WTC11 (cell line): ENCODE measurements around the gene SHANK2. TPM values are rescaled to one million over a fixed set of nuclear protein-coding genes. Genes with fewer than 3 reads are reported as not detected.

ENCODE experiments used
- ATAC-seq: fragments of 200-7000 bp; cut with Tn5 transposase; 2 replicates; pipeline ENCODE4 v1.10.0; 2021; ENCODE audit warnings: mild to moderate bottlenecking, moderate library complexity
- CTCF ChIA-PET: fragments of 300-600 bp; sonication (Branson Sonifier 250); formaldehyde crosslinking; loops from one replicate; lab custom pipeline; 2021; ENCODE audit warnings: antibody characterized with exemption; lab: Charles Lee
- POLR2A ChIA-PET: fragments of 350-600 bp; sonication (Branson Sonifier 250); formaldehyde crosslinking; loops from one replicate; lab custom pipeline; 2021; ENCODE audit warnings: antibody characterized with exemption; lab: Charles Lee
- DNase-seq: peaks from one replicate; pipeline ENCODE4 v3.0.0; 2021; ENCODE audit warnings: low spot score
- H3K27ac Mint-ChIP-seq: 2 replicates; pipeline ENCODE4 v1.8.0; 2021; ENCODE audit warnings: mixed read lengths
- H3K27me3 Mint-ChIP-seq: 2 replicates; pipeline ENCODE4 v1.8.0; 2021; ENCODE audit warnings: low read depth, mild to moderate bottlenecking, moderate library complexity, mixed read lengths
- H3K36me3 Mint-ChIP-seq: 2 replicates; pipeline ENCODE4 v1.8.0; 2021; ENCODE audit warnings: mixed read lengths
- H3K4me1 Mint-ChIP-seq: 2 replicates; pipeline ENCODE4 v1.8.0; 2022; ENCODE audit warnings: mixed read lengths
- H3K4me3 Mint-ChIP-seq: 2 replicates; pipeline ENCODE4 v1.8.0; 2021; ENCODE audit warnings: mild to moderate bottlenecking, moderate library complexity, mixed read lengths
- H3K9me3 Mint-ChIP-seq: 2 replicates; pipeline ENCODE4 v1.8.0; 2021; ENCODE audit warnings: mixed read lengths
- ATF1 ChIP-seq: sonication (generic); formaldehyde crosslinking; IDR thresholded peaks from 2 replicates; pipeline ENCODE4 v1.8.1; 2023; ENCODE audit warnings: mild to moderate bottlenecking, moderate library complexity, missing genetic modification reagents
- ATF6 ChIP-seq: sonication (generic); formaldehyde crosslinking; IDR thresholded peaks from 2 replicates; pipeline ENCODE4 v1.8.1; 2023; ENCODE audit warnings: mild to moderate bottlenecking, missing genetic modification reagents
- CREB1 ChIP-seq: sonication (generic); formaldehyde crosslinking; IDR thresholded peaks from 2 replicates; pipeline ENCODE4 v1.8.0; 2023; ENCODE audit warnings: mild to moderate bottlenecking, missing genetic modification reagents
- CREM ChIP-seq: sonication (generic); formaldehyde crosslinking; IDR thresholded peaks from 2 replicates; pipeline ENCODE4 v1.8.1; 2022; ENCODE audit warnings: mild to moderate bottlenecking, missing genetic modification reagents, moderate library complexity
- FOXJ3 ChIP-seq: sonication (generic); formaldehyde crosslinking; IDR thresholded peaks from 2 replicates; pipeline ENCODE4 v1.9.0; 2021; ENCODE audit warnings: missing genetic modification reagents, mild to moderate bottlenecking, borderline replicate concordance
- GRHL2 ChIP-seq: fragments of 250-450 bp; sonication (Bioruptor Pico); IDR thresholded peaks from 2 replicates; pipeline ENCODE4 v1.8.0; 2022; ENCODE audit warnings: mild to moderate bottlenecking, moderate library complexity; ENCODE audit not compliant: insufficient replicate concordance, severe bottlenecking
- GTF2I ChIP-seq: fragments of 250-450 bp; sonication (Bioruptor Pico); conservative IDR thresholded peaks from 2 replicates; pipeline ENCODE4 v1.4.0; 2021; ENCODE audit warnings: mild to moderate bottlenecking
- MXD4 ChIP-seq: fragments of 250-450 bp; sonication (Bioruptor Pico); IDR thresholded peaks from 2 replicates; pipeline ENCODE4 v1.8.0; 2021; ENCODE audit warnings: mild to moderate bottlenecking, moderate library complexity, borderline replicate concordance
- USF2 ChIP-seq: sonication (generic); formaldehyde crosslinking; IDR thresholded peaks from 2 replicates; pipeline ENCODE4 v1.8.1; 2023; ENCODE audit warnings: mild to moderate bottlenecking, missing genetic modification reagents, moderate library complexity
- ZBTB21 ChIP-seq: sonication (generic); formaldehyde crosslinking; IDR thresholded peaks from 2 replicates; pipeline ENCODE4 v1.8.1; 2023; ENCODE audit warnings: mild to moderate bottlenecking, missing genetic modification reagents, borderline replicate concordance
- ZMAT4 ChIP-seq: fragments of 250-450 bp; sonication (Bioruptor Pico); IDR thresholded peaks from 2 replicates; pipeline ENCODE4 v1.9.0; 2021; ENCODE audit warnings: mild to moderate bottlenecking
- ZNF671 ChIP-seq: fragments of 250-450 bp; sonication (Bioruptor Pico); IDR thresholded peaks from 2 replicates; pipeline ENCODE4 v1.8.0; 2021; ENCODE audit warnings: mild to moderate bottlenecking
- total RNA-seq: library from RNA; stranded (reverse); gene quantifications from 3 replicates; pipeline ENCODE4 v1.2.3, GENCODE V29; 2021

The SHANK2 gene
- total RNA-seq, 1 experiment from 2014 or later = 64.8 TPM

- CTCF ChIA-PET = no interaction called here
- ATAC-seq (no peak), DNase-seq (no peak)
- H3K9me3 Mint-ChIP-seq = peaks cover 5% of the 10 kb centered on the region; the same call in 1 of the 2 replicates
- no peaks in the 10 kb centered on the region for H3K27me3 Mint-ChIP-seq
- POLR2A ChIA-PET = no interaction called here
- peaks cover 14% of the 10 kb centered on the region for H3K36me3 Mint-ChIP-seq
- no peak overlapping the region for H3K4me3 Mint-ChIP-seq
- peaks cover 36% of the 10 kb centered on the region for H3K4me1 Mint-ChIP-seq
- no peak for TF ChIP-seq MXD4 (CRISPR knock-in tag)
- TF ChIP-seq USF2 (CRISPR knock-in tag) = no peak
- no peak for TF ChIP-seq GTF2I (CRISPR knock-in tag)
- TF ChIP-seq ZBTB21 (CRISPR knock-in tag) = no peak
- TF ChIP-seq CREM = no peak
- no peak for TF ChIP-seq ATF1 (CRISPR knock-in tag)
- no peak for TF ChIP-seq ATF6 (CRISPR knock-in tag)
- TF ChIP-seq CREB1 (CRISPR knock-in tag) = no peak
- TF ChIP-seq ZMAT4 = no peak
- TF ChIP-seq ZNF671 = no peak
- no peak for TF ChIP-seq FOXJ3 (CRISPR knock-in tag)
- TF ChIP-seq GRHL2 (CRISPR knock-in tag) = no peak
- TF ChIP-seq, all 79 proteins: peak for 0
- H3K27ac Mint-ChIP-seq = no peak overlapping the region; the same call in 1 of the 2 replicates
Observed at GRCh38 chr11:71202598-71202944, 49.8 kb downstream of the SHANK2 start.

Other genes starting within 250 kb of the SHANK2 start
- 104 to 120 TPM (median 120 TPM) in 3 replicates for gene DHCR7, start 195.8 kb upstream of the SHANK2 start, total RNA-seq
- 43.4 to 45.6 TPM (median 45.1 TPM) in 3 replicates for gene NADSYN1, start 200.6 kb upstream of the SHANK2 start, total RNA-seq